CD4-positive, alpha-beta T cell treated with Interleukin-17A for 1 hour (primary cell): ENCODE measurements around the gene TRAK2.
"Not testable (repeated sequence)": the region's sequence is repeated elsewhere in the genome, so short reads cannot be mapped to it uniquely, and the experiment has no call there.

Source experiments
- DNase-seq: peaks from one replicate; pipeline ENCODE4 v3.0.0-alpha.2; 2020

The TRAK2 gene

GRCh38 chr2:201413143-201413542, 38.1 kb downstream of the TRAK2 start:
- no peak for DNase-seq

- no peak for DNase-seq
These were observed 39.8 kb downstream of the TRAK2 start for GRCh38 chr2:201411421-201411820.

GRCh38 chr2:201408931-201409330, 42.3 kb downstream of the TRAK2 start:
- DNase-seq = no peak

- no peak for DNase-seq
These were observed 44.0 kb downstream of the TRAK2 start for GRCh38 chr2:201407265-201407664.

GRCh38 chr2:201406077-201406662, 45.1 kb downstream of the TRAK2 start:
- no peak for DNase-seq

GRCh38 chr2:201404699-201405280, 46.5 kb downstream of the TRAK2 start:
- no peak for DNase-seq

GRCh38 chr2:201403880-201404279, 47.4 kb downstream of the TRAK2 start:
- DNase-seq = no peak

GRCh38 chr2:201402651-201403562, 48.4 kb downstream of the TRAK2 start:
- DNase-seq = no peak

GRCh38 chr2:201401815-201402214, 49.4 kb downstream of the TRAK2 start:
- DNase-seq = no peak

- DNase-seq = no peak
These were observed 54.7 kb downstream of the TRAK2 start for GRCh38 chr2:201396595-201396994.

GRCh38 chr2:201383136-201383535, 68.1 kb downstream of the TRAK2 start:
- DNase-seq = no peak

GRCh38 chr2:201378496-201379397, 72.5 kb downstream of the TRAK2 start:
- DNase-seq = no peak

GRCh38 chr2:201377218-201377617, 74.0 kb downstream of the TRAK2 start:
- no peak for DNase-seq

- DNase-seq = no peak
These were observed 81.5 kb downstream of the TRAK2 start for GRCh38 chr2:201369775-201370174.

- DNase-seq = not testable (repeated sequence)
These were observed 81.9 kb downstream of the TRAK2 start for GRCh38 chr2:201369318-201369717.

GRCh38 chr2:201366146-201366545, 85.1 kb downstream of the TRAK2 start:
- DNase-seq = no peak

- peak; percentile 76 for DNase-seq
These were observed 87.2 kb downstream of the TRAK2 start for GRCh38 chr2:201363857-201364560.

- DNase-seq = no peak
These were observed 88.9 kb downstream of the TRAK2 start for GRCh38 chr2:201362396-201362795.

GRCh38 chr2:201361078-201361733, 90.1 kb downstream of the TRAK2 start:
- DNase-seq = no peak

- DNase-seq = no peak
These were observed 91.0 kb downstream of the TRAK2 start for GRCh38 chr2:201360256-201360655.

GRCh38 chr2:201358684-201359083, 92.6 kb downstream of the TRAK2 start:
- DNase-seq = no peak

- DNase-seq = peak; percentile 11
These were observed 94.0 kb downstream of the TRAK2 start, which contains the start of gene FLACC1 for GRCh38 chr2:201357221-201357620. Gene FLACC1 (minus strand): TSS chr2:201357345. CDS start chr2:201351404, 5,941 bp downstream.
